ENCODE results near the gene CAMK2D. TPM values are rescaled to one million over a fixed set of nuclear protein-coding genes. Genes with fewer than 3 reads are reported as not detected.

Gene CAMK2D
- total RNA-seq, 1 experiment from 2014 or later = 7.1 TPM

DNA sequence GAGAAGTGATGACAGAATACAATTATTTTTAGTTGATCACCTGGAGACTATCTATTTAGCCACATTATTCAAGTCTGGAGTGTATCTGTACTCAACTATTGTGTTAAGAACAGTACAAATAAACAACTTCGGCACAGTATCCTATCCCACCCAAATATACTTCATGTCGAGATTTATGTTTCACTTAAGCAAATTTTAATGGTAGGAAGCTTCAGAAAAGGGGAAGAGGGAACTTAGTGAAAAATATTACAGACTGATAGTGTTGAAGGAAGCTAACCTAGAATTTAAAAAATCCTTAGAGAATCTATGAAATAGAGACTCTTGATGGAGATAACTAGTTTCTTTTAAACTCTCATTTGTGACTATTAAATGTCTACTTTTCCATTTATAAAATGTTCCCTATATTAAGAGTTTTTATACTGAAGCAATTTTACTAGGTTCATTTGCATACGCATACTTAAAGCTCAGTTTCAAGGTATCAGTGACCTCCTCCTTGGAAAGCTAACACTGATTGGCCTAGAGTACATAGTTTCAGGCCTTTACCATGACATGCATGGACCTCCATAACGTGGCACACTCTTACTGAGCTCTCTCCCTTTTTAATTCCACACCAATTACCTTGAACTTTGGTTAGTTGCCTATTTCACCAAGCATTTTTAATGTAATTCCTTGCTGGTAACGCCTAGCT, 197.7 kb downstream of the CAMK2D start:
- Histone ChIP-seq H3K27ac (no peak overlapping the region), H3K9me2 (ENCODE audit: insufficient read depth) (no peaks in the 10 kb centered on the region), H3K4me2 (no peak overlapping the region), H4K20me1 (ENCODE audit: insufficient read depth) (no peaks in the 10 kb centered on the region), H2AFZ (no peak overlapping the region), H3K79me2 (ENCODE audit: low read depth) (no peaks in the 10 kb centered on the region), H3F3A (ENCODE audit: insufficient read depth, low read depth) (no peaks in the 10 kb centered on the region), H3K4me1 (replicated peaks; ENCODE audit: insufficient read depth) (no peaks in the 10 kb centered on the region), H3K27me3 (ENCODE audit: insufficient read depth, low read depth) (no peaks in the 10 kb centered on the region), H3K4me3 (no peak overlapping the region), H3K36me3 (ENCODE audit: low read depth) (no peaks in the 10 kb centered on the region), H3K9me3 (ENCODE audit: insufficient read depth, low read depth) (no peaks in the 10 kb centered on the region)
- no TSS peak for BruUV-seq (replicated peaks)
- no peak for DNase-seq
- intact Hi-C loops (cut with micrococcal nuclease; ENCODE audit: unreplicated experiment) = no loop called here
- ChIA-PET POLR2A (ENCODE audit: unreplicated experiment) (interaction anchor here (0.6 kb wide), 1 partner anchor 21 kb away, joined by 3 read pairs; no protein-coding TSS in a partner anchor), CTCF (no interaction called here)
- TF ChIP-seq, protein P1, sequence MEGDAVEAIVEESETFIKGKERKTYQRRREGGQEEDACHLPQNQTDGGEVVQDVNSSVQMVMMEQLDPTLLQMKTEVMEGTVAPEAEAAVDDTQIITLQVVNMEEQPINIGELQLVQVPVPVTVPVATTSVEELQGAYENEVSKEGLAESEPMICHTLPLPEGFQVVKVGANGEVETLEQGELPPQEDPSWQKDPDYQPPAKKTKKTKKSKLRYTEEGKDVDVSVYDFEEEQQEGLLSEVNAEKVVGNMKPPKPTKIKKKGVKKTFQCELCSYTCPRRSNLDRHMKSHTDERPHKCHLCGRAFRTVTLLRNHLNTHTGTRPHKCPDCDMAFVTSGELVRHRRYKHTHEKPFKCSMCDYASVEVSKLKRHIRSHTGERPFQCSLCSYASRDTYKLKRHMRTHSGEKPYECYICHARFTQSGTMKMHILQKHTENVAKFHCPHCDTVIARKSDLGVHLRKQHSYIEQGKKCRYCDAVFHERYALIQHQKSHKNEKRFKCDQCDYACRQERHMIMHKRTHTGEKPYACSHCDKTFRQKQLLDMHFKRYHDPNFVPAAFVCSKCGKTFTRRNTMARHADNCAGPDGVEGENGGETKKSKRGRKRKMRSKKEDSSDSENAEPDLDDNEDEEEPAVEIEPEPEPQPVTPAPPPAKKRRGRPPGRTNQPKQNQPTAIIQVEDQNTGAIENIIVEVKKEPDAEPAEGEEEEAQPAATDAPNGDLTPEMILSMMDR (conservative IDR thresholded peaks at IDR 0.05) = no peak
- no peak for TF ChIP-seq EZH2 (IDR thresholded peaks at IDR 0.05; ENCODE audit: low read depth)

DNA sequence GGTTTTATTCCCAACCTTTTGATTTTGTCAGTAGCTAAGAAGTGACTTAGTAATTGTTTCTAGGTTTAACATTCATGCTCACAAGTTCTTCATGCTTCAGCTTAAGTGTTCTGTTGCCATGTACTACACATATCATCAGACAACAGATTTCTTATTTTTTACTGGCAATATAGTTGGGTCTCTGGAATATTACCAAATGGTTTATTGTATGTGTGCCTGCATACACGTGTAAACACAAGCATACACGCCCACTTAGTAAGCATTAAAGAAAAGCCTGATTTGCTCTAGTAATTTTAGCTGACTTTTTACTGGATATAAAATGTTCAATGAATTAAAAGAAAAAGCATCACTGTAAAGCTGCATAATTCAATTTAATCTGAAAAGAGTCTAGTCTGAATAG, 199.8 kb downstream of the CAMK2D start:
- Histone ChIP-seq H4K20me1 (ENCODE audit: insufficient read depth) (no peaks in the 10 kb centered on the region), H2AFZ (no peak overlapping the region), H3K9me2 (ENCODE audit: insufficient read depth) (no peaks in the 10 kb centered on the region), H3F3A (ENCODE audit: insufficient read depth, low read depth) (no peaks in the 10 kb centered on the region), H3K27me3 (ENCODE audit: insufficient read depth, low read depth) (no peaks in the 10 kb centered on the region), H3K79me2 (ENCODE audit: low read depth) (no peaks in the 10 kb centered on the region), H3K4me3 (no peak overlapping the region), H3K4me1 (replicated peaks; ENCODE audit: insufficient read depth) (peaks cover 11% of the 10 kb centered on the region), H3K36me3 (ENCODE audit: low read depth) (no peaks in the 10 kb centered on the region), H3K4me2 (no peak overlapping the region), H3K27ac (no peak overlapping the region), H3K9me3 (ENCODE audit: insufficient read depth, low read depth) (no peaks in the 10 kb centered on the region)
- no peak for DNase-seq
- CTCF ChIA-PET = no interaction called here
- TF ChIP-seq, protein P1 (conservative IDR thresholded peaks at IDR 0.05) = no peak
- no peak for TF ChIP-seq EZH2 (IDR thresholded peaks at IDR 0.05; ENCODE audit: low read depth)
- no TSS peak for BruUV-seq (replicated peaks)
- intact Hi-C loops (cut with micrococcal nuclease; ENCODE audit: unreplicated experiment) = no loop called here
- POLR2A ChIA-PET (ENCODE audit: unreplicated experiment) = no interaction called here

DNA sequence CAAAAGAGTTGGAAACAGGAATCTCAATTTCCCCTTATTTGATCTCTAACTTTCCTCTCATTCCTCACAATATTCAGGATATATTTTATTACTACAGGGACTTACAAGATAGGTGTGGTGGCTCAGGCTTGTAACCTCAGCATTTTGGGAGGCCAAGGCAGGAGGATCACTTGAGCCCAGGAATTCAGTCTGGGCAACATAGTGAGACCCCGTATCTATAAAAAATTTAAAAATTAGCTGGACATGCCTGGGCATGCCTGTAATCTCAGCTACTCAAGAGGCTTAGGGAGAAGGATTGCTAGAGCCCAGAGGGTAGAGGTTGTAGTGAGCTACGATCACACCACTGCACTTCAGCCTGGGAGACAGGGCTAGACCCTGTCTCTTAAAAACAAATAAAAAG, 200.4 kb downstream of the CAMK2D start:
- no peak overlapping the region for H3K27ac ChIP-seq
- TF ChIP-seq, protein P1 (conservative IDR thresholded peaks at IDR 0.05) = no peak
- no peak for TF ChIP-seq EZH2 (IDR thresholded peaks at IDR 0.05; ENCODE audit: low read depth)

More for the DNA sequence above, 200.4 kb downstream of the CAMK2D start:
- Histone ChIP-seq H3K36me3 (ENCODE audit: low read depth) (no peaks in the 10 kb centered on the region), H3K9me3 (ENCODE audit: insufficient read depth, low read depth) (no peaks in the 10 kb centered on the region), H3F3A (ENCODE audit: insufficient read depth, low read depth) (no peaks in the 10 kb centered on the region), H3K4me2 (no peak overlapping the region), H3K9me2 (ENCODE audit: insufficient read depth) (no peaks in the 10 kb centered on the region), H3K4me3 (no peak overlapping the region), H3K79me2 (ENCODE audit: low read depth) (no peaks in the 10 kb centered on the region), H3K4me1 (replicated peaks; ENCODE audit: insufficient read depth) (peaks cover 17% of the 10 kb centered on the region), H3K27me3 (ENCODE audit: insufficient read depth, low read depth) (no peaks in the 10 kb centered on the region), H4K20me1 (ENCODE audit: insufficient read depth) (no peaks in the 10 kb centered on the region), H2AFZ (no peak overlapping the region)
- BruUV-seq (replicated peaks) = no TSS peak
- CTCF ChIA-PET = no interaction called here
- POLR2A ChIA-PET (ENCODE audit: unreplicated experiment) = no interaction called here
- DNase-seq = no peak
- intact Hi-C loops (cut with micrococcal nuclease; ENCODE audit: unreplicated experiment) = no loop called here

Measured in PC-9 (cell line).